ENCODE results near the gene GNB1L. TPM values are rescaled to one million over a fixed set of nuclear protein-coding genes. Genes with fewer than 3 reads are reported as not detected.

The GNB1L gene
- total RNA-seq, 1 donor from 2014 or later: 7.8 TPM

GRCh38 chr22:19882446-19883381 is 28.0 kb upstream of the GNB1L start:
- TF ChIP-seq CTCF (IDR thresholded peaks at IDR 0.05): no peak
- ATAC-seq (no peak), DNase-seq (peak; percentile 44)
- intact Hi-C loops (cut with DNase I): no loop called here
- no peak overlapping the region for H3K27ac ChIP-seq
- no peaks in the 10 kb centered on the region for H3K27me3 ChIP-seq
- peaks cover 31% of the 10 kb centered on the region for H3K4me1 ChIP-seq
- H3K36me3 ChIP-seq: peaks cover 5% of the 10 kb centered on the region
- no peak overlapping the region for H3K4me3 ChIP-seq
- no peaks in the 10 kb centered on the region for H3K9me3 ChIP-seq

- peak; percentile 54 for ATAC-seq
- peak; percentile 67 for DNase-seq
- Histone ChIP-seq H3K36me3 (peaks cover 5% of the 10 kb centered on the region), H3K27ac (peak overlapping the region; percentile 3), H3K4me3 (no peak overlapping the region), H3K9me3 (no peaks in the 10 kb centered on the region), H3K4me1 (peaks cover 17% of the 10 kb centered on the region), H3K27me3 (no peaks in the 10 kb centered on the region)
- intact Hi-C loops (cut with DNase I): no loop called here
- no peak for TF ChIP-seq CTCF (IDR thresholded peaks at IDR 0.05)
Measured at GRCh38 chr22:19880786-19881569, 26.3 kb upstream of the GNB1L start.

GRCh38 chr22:19879992-19880785 is 25.5 kb upstream of the GNB1L start:
- DNase-seq: peak; percentile 58

GRCh38 chr22:19879643-19879991 is 24.9 kb upstream of the GNB1L start:
- ATAC-seq: no peak
- TF ChIP-seq CTCF (IDR thresholded peaks at IDR 0.05): no peak
- Histone ChIP-seq H3K36me3 (peaks cover 5% of the 10 kb centered on the region), H3K9me3 (no peaks in the 10 kb centered on the region), H3K4me3 (no peak overlapping the region), H3K27me3 (no peaks in the 10 kb centered on the region), H3K27ac (no peak overlapping the region), H3K4me1 (peaks cover 24% of the 10 kb centered on the region)
- intact Hi-C loops (cut with DNase I): no loop called here
- DNase-seq: no peak

More at GRCh38 chr22:19879992-19880785, 25.5 kb upstream of the GNB1L start:
- no peak for TF ChIP-seq CTCF (IDR thresholded peaks at IDR 0.05)
- H3K9me3 ChIP-seq: no peaks in the 10 kb centered on the region
- no peak overlapping the region for H3K27ac ChIP-seq
- H3K4me3 ChIP-seq: no peak overlapping the region
- ATAC-seq: no peak
- peaks cover 18% of the 10 kb centered on the region for H3K4me1 ChIP-seq
- peaks cover 5% of the 10 kb centered on the region for H3K36me3 ChIP-seq
- no peaks in the 10 kb centered on the region for H3K27me3 ChIP-seq
- intact Hi-C loops (cut with DNase I): no loop called here

- Histone ChIP-seq H3K4me3 (no peak overlapping the region), H3K36me3 (peaks cover 5% of the 10 kb centered on the region), H3K27ac (no peak overlapping the region), H3K9me3 (no peaks in the 10 kb centered on the region), H3K4me1 (peaks cover 28% of the 10 kb centered on the region), H3K27me3 (no peaks in the 10 kb centered on the region)
- intact Hi-C loops (cut with DNase I): no loop called here
- DNase-seq (peak; percentile 48), ATAC-seq (no peak)
- TF ChIP-seq CTCF (IDR thresholded peaks at IDR 0.05): no peak
Measured at GRCh38 chr22:19879246-19879570, 24.5 kb upstream of the GNB1L start.

Measured in upper lobe of right lung (tissue), 1 donor.